ENCODE results near the gene LRRC37A2.
"Not testable (repeated sequence)": the region's sequence is repeated elsewhere in the genome, so short reads cannot be mapped to it uniquely, and the experiment has no call there.

DNA sequence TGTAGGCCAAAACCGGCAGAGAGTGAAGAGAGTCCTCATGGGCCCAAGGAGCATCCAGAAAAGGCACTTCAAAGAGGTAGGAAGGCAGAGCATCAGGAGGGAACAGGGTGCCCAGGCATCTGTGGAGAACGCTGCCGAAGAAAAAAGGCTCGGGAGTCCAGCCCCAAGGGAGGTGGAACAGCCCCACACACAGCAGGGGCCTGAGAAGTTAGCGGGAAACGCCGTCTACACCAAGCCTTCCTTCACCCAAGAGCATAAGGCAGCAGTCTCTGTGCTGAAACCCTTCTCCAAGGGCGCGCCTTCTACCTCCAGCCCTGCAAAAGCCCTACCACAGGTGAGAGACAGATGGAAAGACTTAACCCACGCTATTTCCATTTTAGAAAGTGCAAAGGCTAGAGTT lies 36.3 kb downstream of the LRRC37A2 start:
- TF ChIP-seq ZFP3 (CRISPR knock-in tag; IDR thresholded peaks at IDR 0.05); GLIS3 (CRISPR knock-in tag; IDR thresholded peaks at IDR 0.05); ZNF8 (CRISPR knock-in tag; IDR thresholded peaks at IDR 0.05); BACH2 (CRISPR knock-in tag; IDR thresholded peaks at IDR 0.05; ENCODE audit: borderline replicate concordance); ZC3H10 (CRISPR knock-in tag; IDR thresholded peaks at IDR 0.05): not testable (repeated sequence)
- TF ChIP-seq, protein P1, sequence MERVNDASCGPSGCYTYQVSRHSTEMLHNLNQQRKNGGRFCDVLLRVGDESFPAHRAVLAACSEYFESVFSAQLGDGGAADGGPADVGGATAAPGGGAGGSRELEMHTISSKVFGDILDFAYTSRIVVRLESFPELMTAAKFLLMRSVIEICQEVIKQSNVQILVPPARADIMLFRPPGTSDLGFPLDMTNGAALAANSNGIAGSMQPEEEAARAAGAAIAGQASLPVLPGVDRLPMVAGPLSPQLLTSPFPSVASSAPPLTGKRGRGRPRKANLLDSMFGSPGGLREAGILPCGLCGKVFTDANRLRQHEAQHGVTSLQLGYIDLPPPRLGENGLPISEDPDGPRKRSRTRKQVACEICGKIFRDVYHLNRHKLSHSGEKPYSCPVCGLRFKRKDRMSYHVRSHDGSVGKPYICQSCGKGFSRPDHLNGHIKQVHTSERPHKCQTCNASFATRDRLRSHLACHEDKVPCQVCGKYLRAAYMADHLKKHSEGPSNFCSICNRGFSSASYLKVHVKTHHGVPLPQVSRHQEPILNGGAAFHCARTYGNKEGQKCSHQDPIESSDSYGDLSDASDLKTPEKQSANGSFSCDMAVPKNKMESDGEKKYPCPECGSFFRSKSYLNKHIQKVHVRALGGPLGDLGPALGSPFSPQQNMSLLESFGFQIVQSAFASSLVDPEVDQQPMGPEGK (CRISPR knock-in tag; IDR thresholded peaks at IDR 0.05; ENCODE audit: borderline replicate concordance): not testable (repeated sequence)
- TF ChIP-seq, protein P2, sequence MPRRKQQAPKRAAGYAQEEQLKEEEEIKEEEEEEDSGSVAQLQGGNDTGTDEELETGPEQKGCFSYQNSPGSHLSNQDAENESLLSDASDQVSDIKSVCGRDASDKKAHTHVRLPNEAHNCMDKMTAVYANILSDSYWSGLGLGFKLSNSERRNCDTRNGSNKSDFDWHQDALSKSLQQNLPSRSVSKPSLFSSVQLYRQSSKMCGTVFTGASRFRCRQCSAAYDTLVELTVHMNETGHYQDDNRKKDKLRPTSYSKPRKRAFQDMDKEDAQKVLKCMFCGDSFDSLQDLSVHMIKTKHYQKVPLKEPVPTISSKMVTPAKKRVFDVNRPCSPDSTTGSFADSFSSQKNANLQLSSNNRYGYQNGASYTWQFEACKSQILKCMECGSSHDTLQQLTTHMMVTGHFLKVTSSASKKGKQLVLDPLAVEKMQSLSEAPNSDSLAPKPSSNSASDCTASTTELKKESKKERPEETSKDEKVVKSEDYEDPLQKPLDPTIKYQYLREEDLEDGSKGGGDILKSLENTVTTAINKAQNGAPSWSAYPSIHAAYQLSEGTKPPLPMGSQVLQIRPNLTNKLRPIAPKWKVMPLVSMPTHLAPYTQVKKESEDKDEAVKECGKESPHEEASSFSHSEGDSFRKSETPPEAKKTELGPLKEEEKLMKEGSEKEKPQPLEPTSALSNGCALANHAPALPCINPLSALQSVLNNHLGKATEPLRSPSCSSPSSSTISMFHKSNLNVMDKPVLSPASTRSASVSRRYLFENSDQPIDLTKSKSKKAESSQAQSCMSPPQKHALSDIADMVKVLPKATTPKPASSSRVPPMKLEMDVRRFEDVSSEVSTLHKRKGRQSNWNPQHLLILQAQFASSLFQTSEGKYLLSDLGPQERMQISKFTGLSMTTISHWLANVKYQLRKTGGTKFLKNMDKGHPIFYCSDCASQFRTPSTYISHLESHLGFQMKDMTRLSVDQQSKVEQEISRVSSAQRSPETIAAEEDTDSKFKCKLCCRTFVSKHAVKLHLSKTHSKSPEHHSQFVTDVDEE (CRISPR knock-in tag; IDR thresholded peaks at IDR 0.05): not testable (repeated sequence)

All from SK-N-SH treated with all-trans-retinoic acid at 6 μM for 48 hours (cell line).